Raji (cell line): ENCODE data around the gene KIRREL3.

Experiments
- POLR2A ChIP-seq: IDR thresholded peaks from 2 replicates; pipeline ENCODE4 v1.6.1; 2011; ENCODE audit warnings: low read depth, low read length, control low read depth; ENCODE audit not compliant: insufficient read depth

The KIRREL3 gene

DNA sequence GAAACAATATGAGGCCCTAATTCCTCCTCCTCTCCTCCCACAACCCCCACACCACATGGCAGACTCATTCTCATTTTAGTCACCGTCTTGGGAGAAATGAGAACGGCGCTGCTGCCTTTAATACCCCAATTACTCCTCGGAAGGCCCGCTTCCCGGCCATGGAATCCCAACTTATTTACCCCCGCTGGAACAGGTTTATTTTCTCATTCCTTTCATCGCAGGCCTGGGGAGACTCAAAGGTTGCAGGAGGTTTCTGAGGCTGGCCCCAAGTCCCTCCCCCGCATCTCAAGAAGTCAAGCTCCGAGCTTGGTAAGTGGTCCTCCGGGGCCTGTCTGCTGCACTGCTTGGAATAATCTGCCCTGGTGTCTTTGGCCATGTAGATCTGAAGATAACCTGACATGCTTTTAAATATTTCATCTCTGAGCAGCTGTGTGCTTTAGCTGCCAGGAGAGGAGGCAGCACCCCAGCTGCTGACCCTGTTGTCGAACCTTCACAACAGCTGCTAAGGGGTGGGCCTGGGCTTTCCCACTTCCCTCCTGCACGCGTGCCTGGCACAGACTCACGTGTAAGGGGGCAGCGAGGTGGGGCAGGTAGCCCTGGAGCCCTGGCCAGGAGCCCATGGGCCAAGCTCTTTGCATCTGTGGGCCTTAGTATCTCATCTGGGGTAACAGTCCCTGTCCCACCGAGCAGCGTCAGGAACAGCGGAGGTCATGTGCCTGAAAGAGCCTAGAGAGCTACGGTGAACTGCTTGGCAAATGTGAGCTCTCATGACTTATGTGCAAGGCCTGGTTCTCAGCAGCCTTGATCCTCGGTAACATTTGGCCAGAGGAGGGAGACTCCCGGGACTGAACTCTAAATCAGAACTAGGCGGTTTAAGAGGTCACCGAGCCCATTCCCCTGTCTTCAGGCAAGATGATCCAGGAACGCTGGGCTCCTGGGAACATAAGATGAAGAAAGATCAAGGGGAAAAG, 480.5 kb downstream of the KIRREL3 start:
- TF ChIP-seq POLR2A, result no peak

DNA sequence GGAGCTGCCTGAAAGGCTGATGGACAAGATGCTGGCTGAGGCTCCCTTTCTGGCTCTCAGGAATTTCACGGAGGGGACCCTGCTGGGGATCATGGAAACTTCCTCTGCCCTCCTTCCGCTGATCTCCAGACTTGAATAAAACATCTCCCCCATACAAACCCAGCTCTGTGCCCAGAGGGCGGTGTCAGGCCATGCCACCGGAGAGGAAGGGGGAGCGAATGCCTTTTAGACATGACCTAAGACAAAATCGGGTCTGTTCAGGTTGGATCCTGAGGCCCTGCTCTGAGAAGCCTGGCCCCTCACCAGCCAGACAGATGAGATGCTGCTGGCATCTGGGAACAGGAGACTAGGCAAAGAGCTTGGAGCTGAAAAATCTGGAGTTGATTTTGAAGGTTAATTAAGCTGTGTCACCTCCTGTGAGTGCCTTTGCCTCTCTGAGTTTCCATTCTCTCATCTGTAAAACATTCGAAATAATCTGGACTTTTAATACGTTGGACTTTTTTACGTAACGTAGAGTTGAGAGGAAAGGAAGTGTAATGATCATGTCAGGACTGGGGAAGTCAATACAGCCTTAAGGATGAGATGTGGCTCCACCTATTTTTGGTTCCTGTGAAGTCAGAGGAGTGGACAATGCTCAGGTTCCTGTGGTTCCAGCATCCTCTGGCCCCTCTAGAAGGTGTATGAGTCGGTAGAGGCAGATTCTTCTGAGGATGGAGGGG, 481.4 kb downstream of the KIRREL3 start:
- no peak for TF ChIP-seq POLR2A

- TF ChIP-seq POLR2A, result no peak
These were observed 482.2 kb downstream of the KIRREL3 start for GRCh38 chr11:126518071-126518971.

- TF ChIP-seq POLR2A, result no peak
These were observed 485.1 kb downstream of the KIRREL3 start for GRCh38 chr11:126515501-126515900.

DNA sequence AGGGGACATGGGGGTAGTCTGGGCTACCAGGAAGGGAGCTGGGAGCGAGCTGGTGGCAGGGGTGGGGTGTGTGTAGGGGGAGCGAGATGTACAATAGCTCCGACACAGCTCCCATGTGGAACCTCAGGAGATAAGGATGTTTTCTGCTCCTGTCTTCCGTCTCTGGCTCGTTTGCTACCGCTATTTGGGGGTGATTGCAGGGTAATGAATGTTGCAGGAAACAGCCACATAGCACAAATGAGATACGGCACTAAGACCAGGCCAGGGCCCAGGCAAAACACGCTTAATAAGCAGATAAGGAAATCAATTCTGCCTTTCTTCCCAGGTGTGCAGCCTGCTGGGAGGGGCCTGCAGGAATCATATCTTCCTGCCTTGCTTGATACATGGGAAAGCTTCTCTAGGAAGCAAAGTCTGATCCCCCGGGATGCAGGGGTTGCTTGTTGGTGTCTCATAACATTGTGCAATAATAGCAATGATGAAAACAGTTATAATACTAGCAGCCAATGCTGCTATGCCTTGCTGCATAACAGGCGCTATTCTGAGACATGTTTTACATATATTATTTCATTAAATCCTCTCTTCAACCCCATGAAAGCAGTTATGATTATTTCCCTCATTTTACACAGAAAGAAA, 486.4 kb downstream of the KIRREL3 start:
- no peak for TF ChIP-seq POLR2A

GRCh38 chr11:126512741-126513715, 487.5 kb downstream of the KIRREL3 start:
- TF ChIP-seq POLR2A, result no peak

DNA sequence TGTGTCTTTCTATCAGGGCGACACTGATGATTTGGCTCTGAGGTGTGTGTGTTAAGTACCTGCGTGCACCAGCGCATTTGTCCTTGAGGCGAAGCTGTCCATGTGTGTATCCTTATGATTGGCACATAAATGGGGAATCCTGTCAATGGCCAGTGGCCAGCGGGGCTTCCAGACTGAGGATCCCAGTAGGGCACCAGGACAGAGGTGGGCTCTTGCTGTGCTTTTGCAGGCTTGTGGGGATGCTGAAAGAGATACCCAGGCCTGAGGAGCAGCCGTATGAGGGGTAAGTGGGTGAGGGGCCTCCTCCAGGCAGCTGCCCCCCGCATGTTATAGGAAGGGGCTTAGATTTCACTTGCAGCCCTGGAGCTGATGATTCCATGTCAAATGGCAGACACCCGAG, 488.3 kb downstream of the KIRREL3 start:
- no peak for TF ChIP-seq POLR2A

DNA sequence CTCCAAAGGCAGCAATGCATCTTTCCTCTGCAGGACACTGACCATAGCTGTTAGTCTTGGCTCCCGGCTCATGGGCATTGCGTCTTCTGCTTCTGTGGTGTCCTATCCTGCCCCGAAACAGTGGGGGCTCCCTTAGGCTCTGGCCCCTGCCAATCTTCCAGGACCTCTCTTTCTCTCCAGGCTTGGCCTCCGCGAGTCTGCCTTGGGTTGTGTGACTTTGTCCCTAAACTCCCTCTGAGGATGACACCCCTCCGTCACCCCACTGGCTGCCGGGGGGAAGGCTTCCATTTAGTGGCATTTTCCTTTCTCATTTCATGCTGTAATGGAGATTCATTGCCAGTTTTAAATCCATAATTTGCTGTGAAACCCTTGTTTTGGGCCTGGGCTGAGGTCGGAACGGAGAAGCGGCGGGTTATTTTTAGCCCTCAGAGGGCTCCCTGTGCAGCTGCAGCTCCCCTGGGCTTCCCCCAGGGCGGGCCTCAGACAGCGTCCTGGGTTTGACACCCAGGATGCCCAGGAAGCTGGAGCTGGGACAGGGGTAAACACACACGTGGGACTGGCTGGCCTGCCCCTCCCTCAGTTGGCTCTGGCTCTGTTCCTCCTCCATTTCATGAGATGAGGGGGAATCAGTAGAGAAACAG, 489.0 kb downstream of the KIRREL3 start:
- no peak for TF ChIP-seq POLR2A

DNA sequence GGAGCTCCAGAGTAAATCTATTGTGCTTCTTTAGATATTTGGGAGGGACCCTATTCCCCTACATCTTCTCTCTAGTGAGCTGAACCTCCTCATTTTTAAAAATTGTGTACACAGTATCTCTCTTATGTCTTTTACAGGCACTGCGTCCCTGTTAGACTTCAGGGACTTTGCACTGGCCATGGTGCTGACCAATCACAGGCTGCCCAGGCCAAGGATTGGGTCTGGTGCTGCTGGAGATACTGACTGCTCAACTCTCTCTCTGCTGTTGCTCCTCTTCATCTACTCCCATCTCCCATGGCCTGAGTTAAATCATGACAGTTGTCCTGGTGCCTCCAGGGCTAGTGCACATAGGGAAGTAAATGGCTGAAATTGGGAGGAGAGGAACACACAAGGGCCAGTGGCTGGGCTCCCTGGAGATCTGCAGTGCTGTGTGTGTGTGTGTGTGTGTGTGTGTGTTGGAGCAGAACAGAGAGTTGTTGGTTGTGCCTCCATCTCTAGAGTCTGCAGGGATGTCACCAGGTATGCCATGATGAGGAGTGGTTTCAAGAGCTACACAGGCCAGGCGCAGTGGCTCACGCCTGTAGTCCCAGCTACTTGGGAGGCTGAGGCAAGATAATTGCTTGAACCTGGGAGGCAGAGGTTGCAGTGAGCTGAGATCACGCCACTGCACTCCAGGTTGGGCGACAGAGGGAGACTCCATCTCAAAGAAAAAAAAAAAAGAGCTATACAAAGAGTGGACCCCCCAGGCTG, 489.8 kb downstream of the KIRREL3 start:
- TF ChIP-seq POLR2A, result no peak

DNA sequence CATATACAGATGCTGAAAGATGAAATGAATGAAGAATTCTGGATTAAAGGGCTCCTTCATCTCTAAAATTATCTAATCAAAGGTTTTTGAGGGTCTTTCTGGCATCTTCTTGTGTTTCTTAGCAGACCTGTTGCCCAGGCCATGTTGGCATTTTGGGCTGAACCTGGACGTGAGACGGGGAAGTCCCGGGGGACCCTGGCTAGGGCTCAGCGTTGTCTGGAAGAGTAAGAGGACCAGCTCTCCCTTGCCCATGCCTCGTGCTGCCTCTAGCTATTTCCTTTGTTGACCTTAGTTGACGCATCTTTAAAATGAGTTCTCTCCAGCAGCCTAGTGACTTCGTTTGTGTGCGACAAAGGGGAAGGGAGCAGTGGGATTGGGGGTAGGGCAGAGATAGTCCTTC, 492.9 kb downstream of the KIRREL3 start:
- TF ChIP-seq POLR2A, result no peak

- no peak for TF ChIP-seq POLR2A
These were observed 493.8 kb downstream of the KIRREL3 start for GRCh38 chr11:126506789-126507188.

DNA sequence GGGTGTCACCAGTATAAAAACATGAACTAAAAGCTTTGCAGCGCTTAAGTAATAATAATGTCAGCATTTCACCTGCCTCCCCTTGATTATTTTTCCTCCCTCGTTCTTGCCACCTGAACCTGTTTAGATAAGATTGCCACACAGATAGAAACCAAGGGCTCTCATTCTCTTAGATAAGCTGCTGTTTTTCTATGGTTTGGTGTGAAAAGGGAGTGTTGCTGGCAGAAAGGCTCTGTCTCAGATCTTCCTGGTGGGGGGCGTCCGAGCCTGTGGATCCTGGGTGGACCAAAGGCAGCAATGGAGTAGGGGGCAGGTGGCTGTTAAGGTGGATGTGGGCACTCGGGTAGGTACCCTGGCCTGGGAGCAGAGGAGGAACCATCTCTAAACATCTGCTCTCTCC, 497.6 kb downstream of the KIRREL3 start:
- TF ChIP-seq POLR2A, result no peak
